GM12891 (cell line): ENCODE results near the gene ARHGEF28.

Experiments
- POLR2A ChIP-seq: IDR thresholded peaks from 2 replicates; pipeline ENCODE4 v1.6.1; 2011; ENCODE audit warnings: low read depth, low read length, control low read depth
- POLR2AphosphoS5 ChIP-seq: IDR thresholded peaks from 2 replicates; pipeline ENCODE4 v1.6.1; 2011; ENCODE audit warnings: low read depth, low read length, control low read depth
- SPI1 ChIP-seq: IDR thresholded peaks from 2 replicates; pipeline ENCODE4 v1.6.1; 2011; ENCODE audit warnings: low read depth, low read length, control low read depth

- TF ChIP-seq POLR2A (no peak), POLR2AphosphoS5 (no peak), SPI1 (no peak)
Measured at GRCh38 chr5:73977146-73977545, 351.1 kb downstream of the ARHGEF28 start.
